SU-DHL-6 (cell line): ENCODE data around the gene NAPG.

ENCODE experiments used
- H2AFZ ChIP-seq: fragments of 200-600 bp; sonication (generic); 2 replicates; pipeline ENCODE4 v1.6.1; 2014; ENCODE audit warnings: low read depth, mild to moderate bottlenecking, moderate library complexity, mixed read lengths, antibody characterized with exemption, low read length; ENCODE audit not compliant: severe bottlenecking
- H3F3A ChIP-seq: fragments of 200-600 bp; shearing (Covaris generic); 2 replicates; pipeline ENCODE4 v1.6.0; 2016; ENCODE audit warnings: antibody characterized with exemption, mild to moderate bottlenecking; ENCODE audit not compliant: insufficient read depth
- H3K27ac ChIP-seq: fragments of 200-600 bp; sonication (generic); 2 replicates; pipeline ENCODE4 v1.5.1; 2016; ENCODE audit warnings: low read depth, mild to moderate bottlenecking, low read length, moderate library complexity, mixed read lengths
- H3K27me3 ChIP-seq: fragments of 200-600 bp; sonication (generic), shearing (Covaris generic); 2 replicates; pipeline ENCODE4 v1.6.0; 2014; ENCODE audit warnings: mild to moderate bottlenecking, low read length
- H3K36me3 ChIP-seq: fragments of 200-600 bp; sonication (generic); 2 replicates; pipeline ENCODE4 v1.6.1; 2014; ENCODE audit warnings: mild to moderate bottlenecking, low read length, mixed read lengths
- H3K4me2 ChIP-seq: fragments of 300-600, 200-600 bp; shearing (Covaris generic), sonication (generic); 2 replicates; pipeline ENCODE4 v1.6.0; 2014; ENCODE audit warnings: low read length, low read depth, mild to moderate bottlenecking; ENCODE audit not compliant: poor library complexity, severe bottlenecking
- H3K4me3 ChIP-seq: fragments of 200-600 bp; sonication (generic); 2 replicates; pipeline ENCODE4 v1.5.1; 2014; ENCODE audit warnings: antibody characterized with exemption, low read length, mild to moderate bottlenecking, mixed read lengths; ENCODE audit not compliant: insufficient read depth, poor library complexity, severe bottlenecking
- H3K79me2 ChIP-seq: fragments of 200-600 bp; sonication (generic); 2 replicates; pipeline ENCODE4 v1.6.1; 2014; ENCODE audit warnings: mild to moderate bottlenecking, low read length, moderate library complexity; ENCODE audit not compliant: insufficient read depth
- H3K9ac ChIP-seq: fragments of 200-600 bp; sonication (generic); 2 replicates; pipeline ENCODE4 v1.7.0; 2014; ENCODE audit warnings: mild to moderate bottlenecking, low read length
- H3K9me2 ChIP-seq: fragments of 200-600 bp; sonication (generic); replicated peaks from 2 replicates; pipeline ENCODE4 v1.6.1; 2014; ENCODE audit warnings: low read length; ENCODE audit not compliant: insufficient read depth
- H3K9me3 ChIP-seq: fragments of 200-600 bp; sonication (generic); 2 replicates; pipeline ENCODE4 v1.6.1; 2014; ENCODE audit warnings: low read length, mixed read lengths; ENCODE audit not compliant: insufficient read depth
- H4K20me1 ChIP-seq: fragments of 200-600 bp; sonication (generic); 2 replicates; pipeline ENCODE4 v1.6.1; 2014; ENCODE audit warnings: low read depth, mild to moderate bottlenecking, antibody characterized with exemption, low read length, moderate library complexity, mixed read lengths
- CTCF ChIP-seq: fragments of 200-600 bp; sonication (generic); IDR thresholded peaks from one replicate; pipeline ENCODE4 v1.5.1; 2017; ENCODE audit warnings: antibody characterized with exemption, mild to moderate bottlenecking, low read length, moderate library complexity; ENCODE audit not compliant: insufficient read depth, poor library complexity, severe bottlenecking
- EZH2phosphoT487 ChIP-seq: fragments of 200-600 bp; sonication (generic), shearing (Covaris generic); conservative IDR thresholded peaks from 2 replicates; pipeline ENCODE4 v1.6.1; 2018; ENCODE audit warnings: mild to moderate bottlenecking, antibody characterized with exemption, low read length, moderate library complexity, mixed read lengths

Gene NAPG

GRCh38 chr18:10543277-10543676 is 17.4 kb downstream of the NAPG start:
- no peak overlapping the region for H3K4me2 ChIP-seq
- H3K9ac ChIP-seq = no peak overlapping the region
- TF ChIP-seq EZH2phosphoT487 (no peak), CTCF (no peak)
- H2AFZ ChIP-seq = no peak overlapping the region
- no peaks in the 10 kb centered on the region for H4K20me1 ChIP-seq
- H3K9me3 ChIP-seq = no peaks in the 10 kb centered on the region
- no peaks in the 10 kb centered on the region for H3F3A ChIP-seq
- H3K27ac ChIP-seq = no peak overlapping the region
- H3K79me2 ChIP-seq = no peaks in the 10 kb centered on the region
- H3K9me2 ChIP-seq = no peaks in the 10 kb centered on the region
- no peak overlapping the region for H3K4me3 ChIP-seq
- peaks cover 23% of the 10 kb centered on the region; the same call in 1 of the 2 replicates for H3K36me3 ChIP-seq
- no peaks in the 10 kb centered on the region for H3K27me3 ChIP-seq

DNA sequence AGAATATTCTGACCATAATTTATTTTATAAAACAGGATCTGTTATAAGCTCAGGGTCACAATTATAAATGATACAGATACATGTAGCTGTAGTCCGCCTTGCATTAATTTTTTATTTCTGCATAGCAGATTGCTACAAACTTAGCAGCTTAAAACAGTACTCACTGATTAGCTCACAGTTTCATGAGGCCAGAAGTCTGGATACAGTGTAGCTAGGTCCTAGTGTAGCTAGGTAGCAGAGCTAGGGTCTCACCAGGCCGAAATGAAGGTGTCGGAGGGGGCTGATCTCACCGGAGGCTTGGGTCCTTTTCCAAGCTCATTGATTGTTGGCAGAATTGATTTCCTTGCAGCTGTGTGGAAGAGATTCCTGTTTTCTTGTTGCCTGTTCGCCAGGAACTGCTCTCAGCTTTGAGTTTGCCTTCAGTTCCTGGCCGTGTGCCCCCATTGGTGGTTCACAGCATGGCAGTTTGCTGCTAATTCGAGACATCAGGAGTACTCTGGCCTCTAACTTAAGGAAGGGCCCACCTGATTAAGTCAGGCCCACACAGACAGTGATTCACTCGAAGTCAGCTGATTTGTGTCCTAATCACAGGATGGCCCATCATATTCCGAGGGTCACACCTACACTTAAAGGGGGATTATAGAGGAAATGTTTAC is 18.4 kb downstream of the NAPG start:
- Histone ChIP-seq H3K4me3 (no peak overlapping the region), H3K27ac (no peak overlapping the region), H3F3A (no peaks in the 10 kb centered on the region), H3K4me2 (no peak overlapping the region), H3K27me3 (no peaks in the 10 kb centered on the region), H2AFZ (no peak overlapping the region), H3K9ac (no peak overlapping the region), H3K36me3 (peaks cover 26% of the 10 kb centered on the region; the same call in 1 of the 2 replicates), H3K9me2 (no peaks in the 10 kb centered on the region), H4K20me1 (no peaks in the 10 kb centered on the region), H3K79me2 (no peaks in the 10 kb centered on the region), H3K9me3 (no peaks in the 10 kb centered on the region)
- TF ChIP-seq EZH2phosphoT487 (no peak), CTCF (no peak)

GRCh38 chr18:10546557-10547300 is 20.9 kb downstream of the NAPG start:
- H3K4me2 ChIP-seq = no peak overlapping the region
- no peak overlapping the region for H2AFZ ChIP-seq
- no peaks in the 10 kb centered on the region for H4K20me1 ChIP-seq
- H3K36me3 ChIP-seq = peaks cover 31% of the 10 kb centered on the region; the same call in 1 of the 2 replicates
- H3K27me3 ChIP-seq = no peaks in the 10 kb centered on the region
- no peak overlapping the region for H3K9ac ChIP-seq
- no peak overlapping the region for H3K27ac ChIP-seq
- H3K4me3 ChIP-seq = no peak overlapping the region
- no peaks in the 10 kb centered on the region for H3F3A ChIP-seq
- no peaks in the 10 kb centered on the region for H3K79me2 ChIP-seq
- no peak for TF ChIP-seq CTCF
- TF ChIP-seq EZH2phosphoT487 = no peak
- no peaks in the 10 kb centered on the region for H3K9me3 ChIP-seq
- H3K9me2 ChIP-seq = no peaks in the 10 kb centered on the region
